Keratinocyte (primary cell): ENCODE measurements around the gene PLCH2. TPM values are rescaled to one million over a fixed set of nuclear protein-coding genes. Genes with fewer than 3 reads are reported as not detected.
"Not testable (repeated sequence)": the region's sequence is repeated elsewhere in the genome, so short reads cannot be mapped to it uniquely, and the experiment has no call there.

Experiments used
- DNase-seq: peaks from one replicate; pipeline ENCODE4 v3.0.0-alpha.2; 2011; ENCODE audit warnings: low read depth, missing footprints, low spot score
- FAIRE-seq: peaks from 2 replicates; lab custom pipeline; 2011; peaks lifted over from hg19 to GRCh38; lab: Jason Lieb, UNC
- H2AFZ ChIP-seq: 2 replicates; pipeline ENCODE4 v1.6.0; 2012; ENCODE audit warnings: low read length, control low read depth, inconsistent platforms; ENCODE audit not compliant: control insufficient read depth
- H3K27ac ChIP-seq: 2 replicates; pipeline ENCODE4 v1.5.1; 2011; ENCODE audit warnings: low read length; ENCODE audit not compliant: control insufficient read depth, insufficient read depth
- H3K27me3 ChIP-seq: 3 replicates; pipeline ENCODE4 v1.6.0; 2011; ENCODE audit warnings: low read length; ENCODE audit not compliant: control insufficient read depth, insufficient read depth; ENCODE audit errors: extremely low read depth
- H3K36me3 ChIP-seq, 2 experiments: 2 replicates in 1 of 2; 3 replicates in 1 of 2; pipeline ENCODE4 v1.5.1; 2011; ENCODE audit warnings: low read length in 2 of 2, mild to moderate bottlenecking in 1 of 2; ENCODE audit not compliant: control insufficient read depth in 2 of 2, insufficient read depth in 2 of 2; ENCODE audit errors: extremely low read depth in 1 of 2
- H3K4me1 ChIP-seq: 3 replicates; pipeline ENCODE4 v1.5.1; 2011; ENCODE audit warnings: low read length; ENCODE audit not compliant: control insufficient read depth, insufficient read depth; ENCODE audit errors: extremely low read depth
- H3K4me2 ChIP-seq: 3 replicates; pipeline ENCODE4 v1.6.0; 2011; ENCODE audit warnings: low read depth, low read length; ENCODE audit not compliant: control insufficient read depth, insufficient read depth; ENCODE audit errors: extremely low read depth
- H3K4me3 ChIP-seq, 3 experiments: fragments of 200-600 bp in 1 of 3; sonication (generic) in 1 of 3; 2 replicates in 2 of 3; 3 replicates in 1 of 3; pipeline ENCODE4 v1.5.1; 2011 to 2016; ENCODE audit warnings: low read length in 3 of 3, mild to moderate bottlenecking in 3 of 3, control low read depth in 2 of 3, inconsistent platforms in 1 of 3, low read depth in 1 of 3, mixed read lengths in 1 of 3, mixed run types in 1 of 3, moderate library complexity in 1 of 3; ENCODE audit not compliant: control insufficient read depth in 2 of 3, insufficient read depth in 2 of 3; ENCODE audit errors: extremely low read depth in 1 of 3
- H3K79me2 ChIP-seq: 2 replicates; pipeline ENCODE4 v1.6.0; 2012; ENCODE audit warnings: low read length; ENCODE audit not compliant: control insufficient read depth, insufficient read depth
- H3K9ac ChIP-seq: 3 replicates; pipeline ENCODE4 v1.6.0; 2011; ENCODE audit warnings: low read length; ENCODE audit not compliant: control insufficient read depth, insufficient read depth; ENCODE audit errors: extremely low read depth
- H3K9me1 ChIP-seq: 3 replicates; pipeline ENCODE4 v1.6.0; 2011; ENCODE audit warnings: low read length; ENCODE audit not compliant: control insufficient read depth, insufficient read depth; ENCODE audit errors: extremely low read depth
- H3K9me3 ChIP-seq: 2 replicates; pipeline ENCODE4 v1.5.1; 2012; ENCODE audit warnings: low read depth, low read length; ENCODE audit not compliant: control insufficient read depth
- H4K20me1 ChIP-seq: 3 replicates; pipeline ENCODE4 v1.6.0; 2011; ENCODE audit warnings: low read length; ENCODE audit not compliant: control insufficient read depth, insufficient read depth; ENCODE audit errors: extremely low read depth
- CTCF ChIP-seq, 3 experiments: IDR thresholded peaks in 1 of 3; conservative IDR thresholded peaks in 1 of 3; optimal IDR thresholded peaks in 1 of 3; 2 replicates in 2 of 3; 3 replicates in 1 of 3; pipeline versions ENCODE3 to v1.5.1; 2011; ENCODE audit warnings: low read length in 3 of 3, mild to moderate bottlenecking in 3 of 3, moderate library complexity in 2 of 3, control low read depth in 1 of 3, inconsistent platforms in 1 of 3; ENCODE audit not compliant: insufficient read depth in 2 of 3; ENCODE audit errors: extremely low read depth in 1 of 3
- EZH2 ChIP-seq: IDR thresholded peaks from one replicate; pipeline ENCODE4 v1.6.1; 2012; ENCODE audit warnings: inconsistent platforms, mild to moderate bottlenecking, low read length, moderate library complexity
- dilution Hi-C: fragments of 300-500 bp; cut with MboI; formaldehyde crosslinking; loops from one replicate; pipeline ENCODE4 v1.7.0; 2020; ENCODE audit warnings: low sequenced_read_pairs; ENCODE audit not compliant: extremely low pct_ligation_motif_present
- polyA plus RNA-seq, 5 experiments: library from polyadenylated mRNA; depleted of rRNA in 3 of 5; stranded (reverse) in 3 of 5; stranded (forward) in 1 of 5; unstranded in 1 of 5; fragments of >200 nt; gene quantifications; 1 replicate in 1 of 5; 2 replicates in 3 of 5; 3 replicates in 1 of 5; pipeline versions ENCODE4 v1.2.1 to v1.2.3, GENCODE V29; 2011 to 2012; ENCODE audit warnings: missing spikeins in 2 of 5, low read depth in 1 of 5, low replicate concordance in 1 of 5

PLCH2 gene
- polyA plus RNA-seq, 1 donor (not counting 4 experiments of a cell fraction or from before 2014, with no cell fraction given) = 57.4 TPM

GRCh38 chr1:2457444-2457843 is 18.6 kb upstream of the PLCH2 start:
- Histone ChIP-seq H3K27me3 (no peaks in the 10 kb centered on the region), H3K27ac (no peak overlapping the region), H3K4me1 (peaks cover 33% of the 10 kb centered on the region), H3K9me3 (no peaks in the 10 kb centered on the region), H3K36me3 (peaks cover 3 to 8% of the 10 kb centered on the region in 2 experiments), H3K4me2 (no peak overlapping the region), H3K9me1 (peaks cover 2% of the 10 kb centered on the region), H3K9ac (no peak overlapping the region), H3K79me2 (peaks cover 99% of the 10 kb centered on the region), H2AFZ (no peak overlapping the region), H4K20me1 (peaks cover 38% of the 10 kb centered on the region), H3K4me3 (no peak overlapping the region)
- TF ChIP-seq CTCF (optimal IDR thresholded peaks at IDR 0.05 in 1 of 3, IDR thresholded peaks at IDR 0.05 in 1 of 3, conservative IDR thresholded peaks at IDR 0.05 in 1 of 3; ENCODE audit: extremely low read depth in 1 of 3, insufficient read depth in 2 of 3, low read length in 3 of 3) (no peak), EZH2 (no peak)
- FAIRE-seq (no peak), DNase-seq (no peak)
- dilution Hi-C loops = no loop called here

GRCh38 chr1:2458687-2459086 is 17.4 kb upstream of the PLCH2 start:
- Histone ChIP-seq H4K20me1 (peaks cover 45% of the 10 kb centered on the region), H3K27me3 (no peaks in the 10 kb centered on the region), H3K27ac (no peak overlapping the region), H3K9me1 (no peaks in the 10 kb centered on the region), H3K79me2 (peaks cover 99% of the 10 kb centered on the region), H3K4me2 (no peak overlapping the region), H3K9ac (no peak overlapping the region), H3K4me3 (no peak overlapping the region), H3K36me3 (peaks cover 3 to 6% of the 10 kb centered on the region in 2 experiments), H3K4me1 (peaks cover 24% of the 10 kb centered on the region), H2AFZ (no peak overlapping the region), H3K9me3 (no peaks in the 10 kb centered on the region)
- FAIRE-seq (no peak), DNase-seq (no peak)
- dilution Hi-C loops = no loop called here
- no peak for TF ChIP-seq CTCF (optimal IDR thresholded peaks at IDR 0.05 in 1 of 3, IDR thresholded peaks at IDR 0.05 in 1 of 3, conservative IDR thresholded peaks at IDR 0.05 in 1 of 3; ENCODE audit: extremely low read depth in 1 of 3, insufficient read depth in 2 of 3, low read length in 3 of 3)
- TF ChIP-seq EZH2 = no peak

GRCh38 chr1:2459102-2459753 is 16.9 kb upstream of the PLCH2 start:
- H3K9ac ChIP-seq, H3K4me3 ChIP-seq, dilution Hi-C loops, H3K27me3 ChIP-seq, H3K4me2 ChIP-seq, H3K36me3 ChIP-seq, H3K9me1 ChIP-seq, H2AFZ ChIP-seq, FAIRE-seq, H3K9me3 ChIP-seq, DNase-seq, H3K27ac ChIP-seq: not testable (repeated sequence)
- Histone ChIP-seq H3K79me2 (peaks cover 99% of the 10 kb centered on the region), H3K4me1 (peaks cover 20% of the 10 kb centered on the region), H4K20me1 (peaks cover 51% of the 10 kb centered on the region)
